Heart left ventricle (tissue), 13 donors: ENCODE measurements around the gene TCF23.

ENCODE experiments used
- POLR2A ChIP-seq, 2 donors: fragments of 450-650 bp; IDR thresholded peaks; one replicate each; pipeline ENCODE4 v1.6.1; 2017; ENCODE audit warnings: antibody characterized with exemption in 2 of 2, mild to moderate bottlenecking in 2 of 2, moderate library complexity in 2 of 2
- TF ChIP-seq, protein P1 (sequence below), 12 donors: fragments of 200-600 bp; sonication (generic) in 4 of 12; IDR thresholded peaks; one replicate each; pipeline versions ENCODE4 v1.5.0 to v1.8.0; 2018 to 2022; ENCODE audit warnings: antibody characterized with exemption in 12 of 12, mild to moderate bottlenecking in 5 of 12
- donor health status: ischemic (EF 13 %, LVEDD 7.1; RV severe dilation, severe dysfunction).
- donor health status: DM: no; HTN: yes; CAD: no.
- donor health status: DM: no; HTN: no; CAD: no.
- donor health status: ischemic (EF 25% LVEDD 6.9; RV normal size, moderate dysfunction).
- donor health status: ischemic (EF 25% LVEDD 5.7; RV mildly dilated, moderate dysfunction).
- donor health status: ischemic (EF 35%, LVEDD 5.7; RV mildly dilated, moderate dysfunction).
- donor health status: nonischemic (EF 11% LVEDD 7.7; RV severe dilation, severe dysfunction).
- donor health status: DM: yes; HTN: yes; CAD: no.
- donor health status: PGD.
- donor health status: ischemic (EF 29% LVEDD 5.4; RV normal size, mild dysfunction).
- donor health status: nonischemic (EF 23%, LVEDD 6.1; RV moderate dilation, normal function).

GRCh38 chr2:27203741-27204140 is 54.9 kb downstream of the TCF23 start:
- no peak for TF ChIP-seq POLR2A (IDR thresholded peaks at IDR 0.05)
- TF ChIP-seq, protein P1, sequence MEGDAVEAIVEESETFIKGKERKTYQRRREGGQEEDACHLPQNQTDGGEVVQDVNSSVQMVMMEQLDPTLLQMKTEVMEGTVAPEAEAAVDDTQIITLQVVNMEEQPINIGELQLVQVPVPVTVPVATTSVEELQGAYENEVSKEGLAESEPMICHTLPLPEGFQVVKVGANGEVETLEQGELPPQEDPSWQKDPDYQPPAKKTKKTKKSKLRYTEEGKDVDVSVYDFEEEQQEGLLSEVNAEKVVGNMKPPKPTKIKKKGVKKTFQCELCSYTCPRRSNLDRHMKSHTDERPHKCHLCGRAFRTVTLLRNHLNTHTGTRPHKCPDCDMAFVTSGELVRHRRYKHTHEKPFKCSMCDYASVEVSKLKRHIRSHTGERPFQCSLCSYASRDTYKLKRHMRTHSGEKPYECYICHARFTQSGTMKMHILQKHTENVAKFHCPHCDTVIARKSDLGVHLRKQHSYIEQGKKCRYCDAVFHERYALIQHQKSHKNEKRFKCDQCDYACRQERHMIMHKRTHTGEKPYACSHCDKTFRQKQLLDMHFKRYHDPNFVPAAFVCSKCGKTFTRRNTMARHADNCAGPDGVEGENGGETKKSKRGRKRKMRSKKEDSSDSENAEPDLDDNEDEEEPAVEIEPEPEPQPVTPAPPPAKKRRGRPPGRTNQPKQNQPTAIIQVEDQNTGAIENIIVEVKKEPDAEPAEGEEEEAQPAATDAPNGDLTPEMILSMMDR (IDR thresholded peaks at IDR 0.05): no peak
